Measurements from ENCODE around the gene ANKS1B. TPM values are rescaled to one million over a fixed set of nuclear protein-coding genes. Genes with fewer than 3 reads are reported as not detected.

The ANKS1B gene
- total RNA-seq, 1 experiment from 2014 or later, result 18.8 TPM

DNA sequence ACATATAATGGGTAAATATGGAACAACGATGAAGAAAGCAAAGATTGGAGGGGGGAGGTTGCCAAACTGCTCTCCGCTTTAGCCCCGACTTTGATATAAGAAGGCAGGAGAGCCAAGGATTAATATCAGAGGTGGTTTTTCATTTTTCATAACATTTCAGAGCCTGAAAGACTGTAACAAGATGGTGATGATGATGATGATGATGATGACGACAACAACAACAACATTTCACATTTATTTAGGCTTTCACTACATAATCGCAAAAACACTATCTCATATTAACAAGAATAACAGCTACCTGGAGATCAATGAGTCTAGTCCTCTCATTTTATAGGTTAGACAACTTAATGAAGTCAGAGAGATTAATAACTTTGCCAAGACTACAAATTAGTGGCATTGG lies 86.1 kb downstream of the ANKS1B start:
- BruUV-seq (replicated peaks), result no TSS peak
- peaks cover 5% of the 10 kb centered on the region for H3K9me3 Mint-ChIP-seq (ENCODE audit: unreplicated experiment)
- no peaks in the 10 kb centered on the region for H3K27me3 Mint-ChIP-seq (ENCODE audit: insufficient read depth, unreplicated experiment)
- no peak overlapping the region for H3K4me3 Mint-ChIP-seq (ENCODE audit: unreplicated experiment)
- no peak for DNase-seq (ENCODE audit: unreplicated experiment)
- TF ChIP-seq, protein P1, sequence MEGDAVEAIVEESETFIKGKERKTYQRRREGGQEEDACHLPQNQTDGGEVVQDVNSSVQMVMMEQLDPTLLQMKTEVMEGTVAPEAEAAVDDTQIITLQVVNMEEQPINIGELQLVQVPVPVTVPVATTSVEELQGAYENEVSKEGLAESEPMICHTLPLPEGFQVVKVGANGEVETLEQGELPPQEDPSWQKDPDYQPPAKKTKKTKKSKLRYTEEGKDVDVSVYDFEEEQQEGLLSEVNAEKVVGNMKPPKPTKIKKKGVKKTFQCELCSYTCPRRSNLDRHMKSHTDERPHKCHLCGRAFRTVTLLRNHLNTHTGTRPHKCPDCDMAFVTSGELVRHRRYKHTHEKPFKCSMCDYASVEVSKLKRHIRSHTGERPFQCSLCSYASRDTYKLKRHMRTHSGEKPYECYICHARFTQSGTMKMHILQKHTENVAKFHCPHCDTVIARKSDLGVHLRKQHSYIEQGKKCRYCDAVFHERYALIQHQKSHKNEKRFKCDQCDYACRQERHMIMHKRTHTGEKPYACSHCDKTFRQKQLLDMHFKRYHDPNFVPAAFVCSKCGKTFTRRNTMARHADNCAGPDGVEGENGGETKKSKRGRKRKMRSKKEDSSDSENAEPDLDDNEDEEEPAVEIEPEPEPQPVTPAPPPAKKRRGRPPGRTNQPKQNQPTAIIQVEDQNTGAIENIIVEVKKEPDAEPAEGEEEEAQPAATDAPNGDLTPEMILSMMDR (IDR thresholded peaks at IDR 0.05; ENCODE audit: unreplicated experiment), result no peak
- intact Hi-C loops (cut with micrococcal nuclease), result no loop called here
- no peaks in the 10 kb centered on the region for H3K36me3 Mint-ChIP-seq (ENCODE audit: insufficient read depth, unreplicated experiment)
- no peak overlapping the region for H3K27ac Mint-ChIP-seq (ENCODE audit: low read depth, unreplicated experiment)
- CTCF ChIA-PET, result interaction anchor here (0.6 kb wide), 1 partner anchor 109 kb away, joined by 3 read pairs; no protein-coding TSS in a partner anchor
- POLR2A ChIA-PET, result no interaction called here
- H3K4me1 Mint-ChIP-seq (ENCODE audit: insufficient read depth, unreplicated experiment), result no peaks in the 10 kb centered on the region

DNA sequence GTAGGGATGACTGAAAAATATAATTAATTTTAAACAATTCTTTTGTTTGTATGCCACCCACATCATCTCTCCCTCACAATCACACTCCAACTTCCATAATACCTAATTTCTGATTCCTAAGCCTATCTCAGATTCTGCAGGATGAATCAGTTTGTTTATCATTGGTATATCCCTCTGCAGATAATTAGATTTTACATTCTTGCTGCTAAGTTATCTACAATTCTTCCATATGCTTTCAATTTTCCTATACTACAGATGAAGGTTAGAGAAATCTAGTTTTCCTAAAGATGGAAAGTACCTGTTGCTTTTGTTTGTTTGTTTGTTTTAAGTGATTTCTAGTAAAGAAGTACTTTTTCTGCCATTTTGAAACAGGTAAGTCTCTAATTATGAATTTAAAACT lies 105.3 kb downstream of the ANKS1B start:
- Mint-ChIP-seq H3K27me3 (ENCODE audit: insufficient read depth, unreplicated experiment) (no peaks in the 10 kb centered on the region), H3K36me3 (ENCODE audit: insufficient read depth, unreplicated experiment) (peaks cover 7% of the 10 kb centered on the region), H3K27ac (ENCODE audit: low read depth, unreplicated experiment) (no peak overlapping the region), H3K9me3 (ENCODE audit: unreplicated experiment) (no peaks in the 10 kb centered on the region), H3K4me3 (ENCODE audit: unreplicated experiment) (no peak overlapping the region), H3K4me1 (ENCODE audit: insufficient read depth, unreplicated experiment) (no peaks in the 10 kb centered on the region)
- TF ChIP-seq, protein P1 (IDR thresholded peaks at IDR 0.05; ENCODE audit: unreplicated experiment), result no peak
- CTCF ChIA-PET, result no interaction called here
- intact Hi-C loops (cut with micrococcal nuclease), result no loop called here
- no peak for DNase-seq (ENCODE audit: unreplicated experiment)
- POLR2A ChIA-PET, result no interaction called here
- no TSS peak for BruUV-seq (replicated peaks)

DNA sequence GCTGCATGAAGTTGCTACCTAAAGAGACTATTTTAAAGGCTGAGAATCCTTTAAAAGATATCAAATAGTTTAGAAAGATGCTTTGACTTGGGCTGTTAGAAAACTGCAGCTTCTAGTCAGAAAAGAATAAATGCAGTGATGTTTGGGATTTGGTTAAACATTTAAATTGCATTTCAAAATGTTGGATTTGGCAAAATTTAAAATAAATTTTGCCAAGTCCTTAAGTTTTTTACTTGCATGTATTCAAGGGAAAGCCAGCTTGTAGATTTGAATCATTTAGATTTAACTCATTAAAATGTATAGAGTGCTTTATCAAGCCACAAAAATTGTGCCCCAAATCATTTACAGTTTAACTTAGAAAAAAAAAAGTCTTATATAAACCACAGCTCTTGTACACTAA lies 109.7 kb downstream of the ANKS1B start:
- BruUV-seq (replicated peaks), result no TSS peak
- H3K9me3 Mint-ChIP-seq (ENCODE audit: unreplicated experiment), result no peaks in the 10 kb centered on the region
- ChIA-PET POLR2A (no interaction called here), CTCF (no interaction called here)
- H3K4me3 Mint-ChIP-seq (ENCODE audit: unreplicated experiment), result no peak overlapping the region
- peaks cover 7% of the 10 kb centered on the region for H3K36me3 Mint-ChIP-seq (ENCODE audit: insufficient read depth, unreplicated experiment)
- no peak overlapping the region for H3K27ac Mint-ChIP-seq (ENCODE audit: low read depth, unreplicated experiment)
- H3K27me3 Mint-ChIP-seq (ENCODE audit: insufficient read depth, unreplicated experiment), result no peaks in the 10 kb centered on the region
- DNase-seq (ENCODE audit: unreplicated experiment), result no peak
- peaks cover 5% of the 10 kb centered on the region for H3K4me1 Mint-ChIP-seq (ENCODE audit: insufficient read depth, unreplicated experiment)
- TF ChIP-seq, protein P1 (IDR thresholded peaks at IDR 0.05; ENCODE audit: unreplicated experiment), result no peak
- intact Hi-C loops (cut with micrococcal nuclease), result no loop called here

DNA sequence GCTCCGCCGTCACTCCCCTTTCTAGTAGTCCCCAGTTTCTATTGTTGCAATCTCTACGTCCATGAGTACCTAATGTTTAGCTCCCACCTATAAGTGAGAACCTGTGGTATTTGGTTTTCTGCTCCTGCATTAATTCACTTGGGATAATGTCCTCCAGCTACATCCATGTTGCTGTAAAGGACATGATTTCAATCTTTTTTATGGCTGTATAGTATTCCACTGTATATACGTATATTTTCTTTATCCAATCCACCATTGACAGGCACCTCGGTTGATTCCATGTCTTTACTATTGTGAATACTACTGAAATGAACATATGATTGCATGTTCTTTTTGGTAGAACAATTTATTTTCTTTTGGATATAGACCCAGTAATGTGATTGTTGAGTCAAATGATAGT lies 114.7 kb downstream of the ANKS1B start:
- TF ChIP-seq, protein P1 (IDR thresholded peaks at IDR 0.05; ENCODE audit: unreplicated experiment), result no peak
- no peak for DNase-seq (ENCODE audit: unreplicated experiment)
- H3K27me3 Mint-ChIP-seq (ENCODE audit: insufficient read depth, unreplicated experiment), result no peaks in the 10 kb centered on the region
- ChIA-PET CTCF (interaction anchor here (0.6 kb wide), 1 partner anchor 869 kb away, joined by 4 read pairs; no protein-coding TSS in a partner anchor), POLR2A (no interaction called here)
- H3K27ac Mint-ChIP-seq (ENCODE audit: low read depth, unreplicated experiment), result no peak overlapping the region
- H3K4me3 Mint-ChIP-seq (ENCODE audit: unreplicated experiment), result no peak overlapping the region
- H3K36me3 Mint-ChIP-seq (ENCODE audit: insufficient read depth, unreplicated experiment), result no peaks in the 10 kb centered on the region
- no peaks in the 10 kb centered on the region for H3K9me3 Mint-ChIP-seq (ENCODE audit: unreplicated experiment)
- H3K4me1 Mint-ChIP-seq (ENCODE audit: insufficient read depth, unreplicated experiment), result peaks cover 11% of the 10 kb centered on the region
- BruUV-seq (replicated peaks), result no TSS peak
- intact Hi-C loops (cut with micrococcal nuclease), result no loop called here

Measured in MCF 10A (cell line).